Spinal cord (tissue), 10 donors: ENCODE results near the gene GJA4. TPM values are rescaled to one million over a fixed set of nuclear protein-coding genes. Genes with fewer than 3 reads are reported as not detected.

Experiments used
- DNase-seq, 6 donors: peaks; one replicate each; pipeline versions ENCODE4 v3.0.0 to v3.0.0-alpha.2; 2013 to 2015; ENCODE audit warnings: low spot score in 6 of 6, low read depth in 4 of 6
- H3K27ac ChIP-seq: one replicate; pipeline ENCODE4 v1.5.1; 2013; ENCODE audit warnings: low read depth, low read length, control low read depth
- H3K27me3 ChIP-seq: one replicate; pipeline ENCODE4 v1.6.1; 2013; ENCODE audit warnings: low read length; ENCODE audit not compliant: control insufficient read depth, insufficient read depth
- H3K36me3 ChIP-seq: one replicate; pipeline ENCODE4 v1.6.1; 2013; ENCODE audit warnings: low read length; ENCODE audit not compliant: control insufficient read depth, insufficient read depth
- H3K4me1 ChIP-seq: one replicate; pipeline ENCODE4 v1.6.1; 2013; ENCODE audit warnings: low read length; ENCODE audit not compliant: control insufficient read depth, insufficient read depth
- H3K4me3 ChIP-seq: one replicate; pipeline ENCODE4 v1.5.1; 2013; ENCODE audit warnings: low read depth, low read length, control low read depth
- H3K9me3 ChIP-seq: one replicate; pipeline ENCODE4 v1.6.1; 2013; ENCODE audit warnings: low read length; ENCODE audit not compliant: control insufficient read depth, insufficient read depth
- WGBS: methylation state at CpG from one replicate; pipeline ENCODE4 v1.1.5; 2013; ENCODE audit warnings: missing lambda C conversion rate; ENCODE audit not compliant: insufficient coverage; 5-methylcytosine and 5-hydroxymethylcytosine counted together
- polyA plus RNA-seq, 2 donors: library from polyadenylated mRNA; unstranded; fragments of 120-200 nt; gene quantifications; one replicate each; pipeline ENCODE4 v1.2.1, GENCODE V29; 2013; ENCODE audit not compliant: insufficient read length in 2 of 2
- total RNA-seq, 2 donors: library from RNA; depleted of rRNA in 1 of 2; stranded (reverse); fragments of 120-200 nt in 1 of 2; fragments of >200 nt in 1 of 2; gene quantifications; one replicate each; pipeline versions ENCODE4 v1.2.3 to v1.2.4, GENCODE V29; 2013 to 2014
- donor health status: healthy.

The GJA4 gene
- total and polyA plus RNA-seq, 4 donors: 4.0 to 23.6 (median 15.4) TPM

DNA sequence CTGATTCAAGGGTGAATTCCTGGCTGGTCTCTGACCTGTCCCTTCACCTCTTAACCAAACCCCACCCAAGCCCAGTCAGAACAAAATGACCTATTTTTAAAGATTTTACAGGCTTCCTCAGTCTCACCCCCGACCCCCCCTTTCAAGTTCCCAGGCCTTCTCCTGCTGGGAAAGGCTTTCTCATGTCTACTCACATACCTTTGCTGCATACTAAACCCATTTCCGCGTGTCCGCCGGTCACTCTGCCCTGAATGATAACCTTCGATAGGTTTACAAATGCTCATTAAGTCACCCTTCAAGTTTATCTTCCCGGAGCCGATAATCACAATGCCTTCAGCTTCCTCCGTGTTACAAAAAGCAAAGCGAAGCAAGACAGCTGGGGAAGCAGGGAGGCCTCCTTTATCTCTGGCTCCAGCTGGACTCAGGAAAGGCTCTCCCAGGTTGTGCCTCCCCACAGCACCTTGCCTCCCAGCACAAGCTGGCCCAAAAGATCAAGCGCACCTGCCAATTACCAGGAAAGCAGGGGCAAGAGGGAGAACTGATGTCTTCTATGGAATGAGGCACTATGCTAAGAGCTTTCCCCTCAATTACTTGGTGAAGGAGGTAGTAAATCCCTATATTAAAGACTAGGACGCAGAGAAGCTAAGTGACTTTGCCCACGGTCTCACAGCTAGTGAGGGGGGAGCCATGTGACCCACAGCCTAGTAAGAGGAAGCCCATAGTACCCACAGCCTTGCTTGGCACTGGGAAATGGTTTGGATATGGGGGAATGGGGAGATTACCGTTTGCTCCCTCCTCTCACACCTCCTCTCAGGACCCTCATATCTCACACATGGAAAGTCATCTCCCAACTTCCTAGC lies 50.8 kb downstream of the GJA4 start:
- Histone ChIP-seq H3K27me3 (no peaks in the 10 kb centered on the region), H3K4me3 (no peak overlapping the region), H3K4me1 (peaks cover 31% of the 10 kb centered on the region), H3K9me3 (no peaks in the 10 kb centered on the region), H3K36me3 (peaks cover 13% of the 10 kb centered on the region), H3K27ac (no peak overlapping the region)
- WGBS: 38% methylated on average over 10 of the region's 14 CpGs
- DNase-seq: no peak

DNA sequence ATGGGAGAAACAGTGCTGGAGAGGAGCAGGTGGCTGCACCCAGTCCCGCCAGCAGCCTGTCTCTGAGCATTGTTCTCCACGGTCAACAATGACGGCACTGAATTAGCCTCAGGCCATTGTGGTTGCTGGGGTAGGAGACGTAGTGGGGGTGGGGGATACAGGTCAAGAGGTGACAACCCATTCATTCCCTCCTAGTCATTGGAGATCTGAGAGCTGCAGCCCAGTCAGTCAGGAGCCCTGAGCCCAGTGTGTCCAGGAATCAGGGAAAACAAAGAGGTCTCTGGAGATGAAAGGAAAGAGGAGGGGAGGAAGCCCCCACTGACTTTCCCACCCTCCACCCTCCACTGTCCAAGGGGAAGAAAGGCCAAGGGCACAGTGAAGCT lies 51.4 kb downstream of the GJA4 start:
- DNase-seq: no peak
- Histone ChIP-seq H3K9me3 (no peaks in the 10 kb centered on the region), H3K4me3 (no peak overlapping the region), H3K27me3 (no peaks in the 10 kb centered on the region), H3K36me3 (peaks cover 13% of the 10 kb centered on the region), H3K27ac (no peak overlapping the region), H3K4me1 (peaks cover 31% of the 10 kb centered on the region)
- WGBS: 40% methylated on average over 3 of the region's 4 CpGs

Other genes with a start within 250 kb of the GJA4 start
- not detected for gene GJB5, start 38.0 kb upstream of the GJA4 start, total RNA-seq
- under 1 TPM in 1 of 2 donors, not detected in 1; 0.23 TPM for gene GJB5, start 38.0 kb upstream of the GJA4 start, polyA plus RNA-seq
- not detected for gene GJB4, start 33.3 kb upstream of the GJA4 start, total RNA-seq
- gene GJB4, start 33.3 kb upstream of the GJA4 start, polyA plus RNA-seq: not detected
- not detected for gene GJB3, start 11.8 kb upstream of the GJA4 start, total RNA-seq
- not detected for gene GJB3, start 11.8 kb upstream of the GJA4 start, polyA plus RNA-seq
- gene SMIM12, start 66.8 kb downstream of the GJA4 start, total RNA-seq: 10 to 100 TPM; 15.4 to 28.3 TPM
- 10 to 100 TPM; 32.4 to 37.9 TPM for gene SMIM12, start 66.8 kb downstream of the GJA4 start, polyA plus RNA-seq
- gene DLGAP3, start 136.7 kb downstream of the GJA4 start, total RNA-seq: 1 to 10 TPM; 5.2 to 8.4 TPM
- gene DLGAP3, start 136.7 kb downstream of the GJA4 start, polyA plus RNA-seq: 10 to 100 TPM; 37.4 to 41.1 TPM
- 10 to 100 TPM; 16.2 to 20.1 TPM for gene TMEM35B, start 192.3 kb downstream of the GJA4 start, total RNA-seq
- gene TMEM35B, start 192.3 kb downstream of the GJA4 start, polyA plus RNA-seq: 10 to 100 TPM in 1 of 2 donors, 1 to 10 TPM in 1; 8.5 to 12.8 TPM
- 10 to 100 TPM; 14.1 to 31.0 TPM for gene ZMYM6, start 238.9 kb downstream of the GJA4 start, total RNA-seq
- 10 to 100 TPM; 14.5 to 17.7 TPM for gene ZMYM6, start 238.9 kb downstream of the GJA4 start, polyA plus RNA-seq